GM12864 (cell line): ENCODE measurements around the gene CAMKK1.
"Not testable (repeated sequence)": the region's sequence is repeated elsewhere in the genome, so short reads cannot be mapped to it uniquely, and the experiment has no call there.

Experiments
- DNase-seq: peaks from one replicate; pipeline ENCODE4 v3.0.0-alpha.2; 2011; ENCODE audit warnings: low read depth
- H3K4me3 ChIP-seq: 2 replicates; pipeline ENCODE4 v1.5.1; 2011; ENCODE audit warnings: mild to moderate bottlenecking, low read depth, low read length, control low read depth
- TF ChIP-seq, protein P1 (sequence below): IDR thresholded peaks from 2 replicates; pipeline ENCODE4 v1.5.1; 2011; ENCODE audit warnings: low read depth, mild to moderate bottlenecking, moderate library complexity, low read length, control low read depth, inconsistent platforms; ENCODE audit errors: missing control alignments

Gene CAMKK1

DNA sequence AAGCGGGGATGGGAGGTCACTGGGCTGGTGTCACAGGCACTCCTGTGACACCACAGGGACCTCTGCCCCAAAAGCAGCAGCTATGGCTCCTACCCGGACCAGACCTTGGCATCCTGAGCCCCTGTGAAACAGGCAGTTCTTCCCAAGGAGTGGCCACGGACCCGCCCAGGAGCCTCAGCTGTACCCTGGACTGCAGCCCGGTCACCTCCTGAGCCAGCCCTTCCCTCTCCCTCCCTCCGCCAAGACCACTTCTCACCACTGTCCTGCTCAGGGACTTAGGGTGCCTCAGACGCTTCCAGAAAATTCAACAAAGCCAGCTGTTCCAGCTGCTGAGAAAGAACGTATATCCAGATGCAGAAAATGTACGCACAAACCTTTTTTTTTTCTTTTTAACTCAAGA lies 32.9 kb downstream of the CAMKK1 start:
- TF ChIP-seq, protein P1, sequence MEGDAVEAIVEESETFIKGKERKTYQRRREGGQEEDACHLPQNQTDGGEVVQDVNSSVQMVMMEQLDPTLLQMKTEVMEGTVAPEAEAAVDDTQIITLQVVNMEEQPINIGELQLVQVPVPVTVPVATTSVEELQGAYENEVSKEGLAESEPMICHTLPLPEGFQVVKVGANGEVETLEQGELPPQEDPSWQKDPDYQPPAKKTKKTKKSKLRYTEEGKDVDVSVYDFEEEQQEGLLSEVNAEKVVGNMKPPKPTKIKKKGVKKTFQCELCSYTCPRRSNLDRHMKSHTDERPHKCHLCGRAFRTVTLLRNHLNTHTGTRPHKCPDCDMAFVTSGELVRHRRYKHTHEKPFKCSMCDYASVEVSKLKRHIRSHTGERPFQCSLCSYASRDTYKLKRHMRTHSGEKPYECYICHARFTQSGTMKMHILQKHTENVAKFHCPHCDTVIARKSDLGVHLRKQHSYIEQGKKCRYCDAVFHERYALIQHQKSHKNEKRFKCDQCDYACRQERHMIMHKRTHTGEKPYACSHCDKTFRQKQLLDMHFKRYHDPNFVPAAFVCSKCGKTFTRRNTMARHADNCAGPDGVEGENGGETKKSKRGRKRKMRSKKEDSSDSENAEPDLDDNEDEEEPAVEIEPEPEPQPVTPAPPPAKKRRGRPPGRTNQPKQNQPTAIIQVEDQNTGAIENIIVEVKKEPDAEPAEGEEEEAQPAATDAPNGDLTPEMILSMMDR = no peak
- DNase-seq = no peak
- H3K4me3 ChIP-seq = no peak overlapping the region

- no peak for DNase-seq
- H3K4me3 ChIP-seq = no peak overlapping the region
- TF ChIP-seq, protein P1 = no peak
Observed at GRCh38 chr17:3857261-3858105, 35.4 kb downstream of the CAMKK1 start.

DNA sequence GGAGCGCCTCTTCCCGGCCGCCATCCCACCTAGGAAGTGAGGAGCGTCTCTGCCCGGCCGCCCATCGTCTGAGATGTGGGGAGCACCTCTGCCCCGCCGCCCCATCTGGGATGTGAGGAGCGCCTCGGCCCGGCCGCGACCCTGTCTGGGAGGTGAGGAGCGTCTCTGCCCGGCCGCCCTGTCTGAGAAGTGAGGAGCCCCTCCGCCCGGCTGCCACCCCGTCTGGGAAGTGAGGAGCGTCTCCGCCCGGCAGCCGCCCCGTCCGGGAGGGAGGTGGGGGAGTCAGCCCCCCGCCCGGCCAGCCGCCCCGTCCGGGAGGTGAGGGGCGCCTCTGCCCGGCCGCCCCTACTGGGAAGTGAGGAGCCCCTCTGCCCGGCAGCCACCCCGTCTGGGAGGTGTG lies 38.6 kb downstream of the CAMKK1 start:
- not testable (repeated sequence) for H3K4me3 ChIP-seq, DNase-seq

GRCh38 chr17:3852561-3852960 lies 40.3 kb downstream of the CAMKK1 start:
- no peak overlapping the region for H3K4me3 ChIP-seq
- DNase-seq = no peak
- TF ChIP-seq, protein P1 = no peak

DNA sequence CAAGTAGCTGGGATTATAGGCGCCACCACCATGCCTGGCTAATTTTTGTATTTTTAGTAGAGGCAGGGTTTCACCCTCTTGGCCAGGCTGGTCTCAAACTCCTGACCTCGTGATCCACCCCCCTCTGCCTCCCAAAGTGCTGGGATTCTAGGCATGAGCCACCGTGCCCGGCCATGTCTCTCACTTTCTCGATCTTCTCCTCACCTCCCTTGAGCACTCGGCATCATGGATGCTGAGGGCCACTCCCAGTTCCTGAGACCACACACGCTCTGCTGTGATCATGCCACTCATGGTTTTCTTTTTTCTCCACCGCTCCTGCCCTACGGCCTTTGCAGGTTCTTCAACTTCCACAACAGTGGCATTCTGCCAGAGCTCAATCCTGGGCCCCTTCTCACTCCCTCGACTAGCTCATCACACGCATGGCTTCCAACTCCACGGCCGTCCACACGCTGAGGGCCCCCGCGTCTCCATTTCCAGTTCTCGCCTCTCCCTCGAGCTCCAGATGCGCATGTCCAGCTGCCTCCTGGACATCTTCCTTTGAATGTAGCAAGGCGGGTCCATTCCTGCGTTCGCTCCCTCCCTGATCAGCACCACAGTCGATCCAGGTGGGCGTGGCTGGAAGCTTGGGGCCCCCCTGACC lies 41.3 kb downstream of the CAMKK1 start:
- TF ChIP-seq, protein P1 = no peak
- H3K4me3 ChIP-seq = no peak overlapping the region
- DNase-seq = no peak

- TF ChIP-seq, protein P1 = no peak
- DNase-seq = no peak
- no peak overlapping the region for H3K4me3 ChIP-seq
Observed at GRCh38 chr17:3848229-3848835, 44.5 kb downstream of the CAMKK1 start.

DNA sequence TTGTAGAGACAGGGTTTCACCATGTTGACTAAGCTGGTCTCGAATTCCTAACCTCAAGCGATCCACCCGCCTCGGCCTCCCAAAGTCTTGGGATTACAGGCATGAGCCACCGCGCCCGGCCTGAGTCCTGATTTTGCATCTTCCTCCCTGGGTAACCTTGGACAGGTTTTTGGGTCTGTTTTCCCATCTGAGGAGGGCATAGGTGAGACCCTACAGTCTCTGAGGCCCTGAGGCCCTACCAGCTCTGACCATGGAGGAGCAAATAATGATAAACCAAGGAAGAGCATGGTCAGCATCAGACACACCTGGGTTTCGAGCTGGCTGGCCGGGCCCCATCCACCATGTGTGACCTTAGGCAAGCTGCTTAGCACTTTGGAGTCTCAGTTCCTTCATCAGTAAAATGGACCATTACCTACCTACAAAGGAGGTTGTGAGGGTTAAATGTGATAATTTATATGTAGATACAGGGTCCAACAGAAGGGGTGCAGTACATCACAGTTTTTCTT lies 45.6 kb downstream of the CAMKK1 start:
- TF ChIP-seq, protein P1 = no peak
- H3K4me3 ChIP-seq = no peak overlapping the region
- no peak for DNase-seq
